ENCODE results near the gene SF3A1.

Gene SF3A1

GRCh38 chr22:30289980-30290313 is 66.7 kb downstream of the SF3A1 start:
- no peak for DNase-seq (ENCODE audit: low spot score)
- in situ Hi-C loops (cut with MboI; ENCODE audit: low sequenced_read_pairs, unreplicated experiment) = loop anchor here (5.0 kb wide), 1 partner anchor 102 kb away; no protein-coding TSS in a partner anchor
- no peak for TF ChIP-seq CTCF (IDR thresholded peaks at IDR 0.05; ENCODE audit: borderline replicate concordance, control extremely low read depth, extremely low read depth, insufficient read depth, missing control alignments)

- no peak for TF ChIP-seq CTCF (IDR thresholded peaks at IDR 0.05; ENCODE audit: borderline replicate concordance, control extremely low read depth, extremely low read depth, insufficient read depth, missing control alignments)
- peak; percentile 99 for DNase-seq (ENCODE audit: low spot score)
- in situ Hi-C loops (cut with MboI; ENCODE audit: low sequenced_read_pairs, unreplicated experiment) = loop anchor here (5.0 kb wide), 1 partner anchor 103 kb away; no protein-coding TSS in a partner anchor
Observed at GRCh38 chr22:30289141-30289979, 67.3 kb downstream of the SF3A1 start, which contains the start of gene CASTOR1. Gene CASTOR1, minus strand, starts transcription at chr22:30289505. Its CDS starts 8 bp downstream, at chr22:30289497.

- no peak for DNase-seq (ENCODE audit: low spot score)
- in situ Hi-C loops (cut with MboI; ENCODE audit: low sequenced_read_pairs, unreplicated experiment) = loop anchor here (5.0 kb wide), 1 partner anchor 104 kb away; no protein-coding TSS in a partner anchor
Observed at GRCh38 chr22:30288419-30289140, 68.1 kb downstream of the SF3A1 start.

GRCh38 chr22:30287648-30288418 is 68.9 kb downstream of the SF3A1 start:
- DNase-seq (ENCODE audit: low spot score) = peak; percentile 84
- in situ Hi-C loops (cut with MboI; ENCODE audit: low sequenced_read_pairs, unreplicated experiment) = loop anchor here (5.0 kb wide), 1 partner anchor 104 kb away; no protein-coding TSS in a partner anchor
- peak; percentile 77 for TF ChIP-seq CTCF (IDR thresholded peaks at IDR 0.05; ENCODE audit: borderline replicate concordance, control extremely low read depth, extremely low read depth, insufficient read depth, missing control alignments)

More at GRCh38 chr22:30288419-30289140, 68.1 kb downstream of the SF3A1 start:
- no peak for TF ChIP-seq CTCF (IDR thresholded peaks at IDR 0.05; ENCODE audit: borderline replicate concordance, control extremely low read depth, extremely low read depth, insufficient read depth, missing control alignments)

DNA sequence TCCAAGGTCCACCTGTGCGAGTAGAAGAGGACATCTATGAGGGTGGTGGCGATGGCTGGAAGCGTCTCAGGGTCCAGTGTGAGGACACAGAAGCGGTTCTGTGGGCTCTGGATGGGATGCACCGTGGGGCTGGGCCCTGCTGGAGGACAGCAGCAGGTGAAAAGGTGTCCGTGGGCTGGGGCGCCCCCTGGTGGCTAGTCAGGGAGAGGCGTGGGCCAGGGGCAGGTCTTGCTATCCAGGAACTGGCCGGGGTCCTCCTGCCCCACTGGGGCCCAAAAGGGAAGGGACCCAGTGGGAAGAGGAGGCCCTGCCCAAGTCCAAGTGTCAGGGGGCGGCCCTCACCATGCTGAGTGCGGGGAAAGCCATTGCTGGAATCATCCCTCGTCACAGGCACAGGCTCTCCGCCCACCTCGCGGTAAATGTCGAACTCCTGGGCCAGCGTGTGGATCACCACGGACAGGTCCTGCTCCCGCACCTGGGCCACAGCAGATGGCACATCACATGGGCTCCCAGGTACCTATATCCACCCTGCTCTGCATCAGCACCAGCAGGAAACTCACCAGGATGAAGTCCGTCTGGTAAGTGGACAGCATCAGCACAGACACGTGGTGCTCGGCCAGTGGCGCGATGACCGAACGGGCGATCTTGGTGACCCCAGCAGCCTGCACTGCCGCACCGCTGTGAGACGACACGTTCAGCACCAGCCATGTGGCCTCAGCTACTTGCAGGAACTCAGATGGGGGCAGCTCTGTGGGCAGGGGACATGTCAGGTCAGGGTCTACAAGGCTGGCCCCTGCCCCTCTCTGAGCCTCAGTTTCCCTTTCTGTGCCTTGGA is 69.7 kb downstream of the SF3A1 start:
- in situ Hi-C loops (cut with MboI; ENCODE audit: low sequenced_read_pairs, unreplicated experiment) = loop anchor here (5.0 kb wide), 1 partner anchor 105 kb away; no protein-coding TSS in a partner anchor
- DNase-seq (ENCODE audit: low spot score) = peak; percentile 89
- peak; percentile 86 for TF ChIP-seq CTCF (IDR thresholded peaks at IDR 0.05; ENCODE audit: borderline replicate concordance, control extremely low read depth, extremely low read depth, insufficient read depth, missing control alignments)

All from GM13976 (cell line).